NCI-H446 (cell line): ENCODE data around the gene ATL1.

ENCODE experiments used
- DNase-seq, 2 experiments: peaks; one replicate each; lab custom pipeline; 2025; lab: John Stamatoyannopoulos, UW

Gene ATL1

DNA sequence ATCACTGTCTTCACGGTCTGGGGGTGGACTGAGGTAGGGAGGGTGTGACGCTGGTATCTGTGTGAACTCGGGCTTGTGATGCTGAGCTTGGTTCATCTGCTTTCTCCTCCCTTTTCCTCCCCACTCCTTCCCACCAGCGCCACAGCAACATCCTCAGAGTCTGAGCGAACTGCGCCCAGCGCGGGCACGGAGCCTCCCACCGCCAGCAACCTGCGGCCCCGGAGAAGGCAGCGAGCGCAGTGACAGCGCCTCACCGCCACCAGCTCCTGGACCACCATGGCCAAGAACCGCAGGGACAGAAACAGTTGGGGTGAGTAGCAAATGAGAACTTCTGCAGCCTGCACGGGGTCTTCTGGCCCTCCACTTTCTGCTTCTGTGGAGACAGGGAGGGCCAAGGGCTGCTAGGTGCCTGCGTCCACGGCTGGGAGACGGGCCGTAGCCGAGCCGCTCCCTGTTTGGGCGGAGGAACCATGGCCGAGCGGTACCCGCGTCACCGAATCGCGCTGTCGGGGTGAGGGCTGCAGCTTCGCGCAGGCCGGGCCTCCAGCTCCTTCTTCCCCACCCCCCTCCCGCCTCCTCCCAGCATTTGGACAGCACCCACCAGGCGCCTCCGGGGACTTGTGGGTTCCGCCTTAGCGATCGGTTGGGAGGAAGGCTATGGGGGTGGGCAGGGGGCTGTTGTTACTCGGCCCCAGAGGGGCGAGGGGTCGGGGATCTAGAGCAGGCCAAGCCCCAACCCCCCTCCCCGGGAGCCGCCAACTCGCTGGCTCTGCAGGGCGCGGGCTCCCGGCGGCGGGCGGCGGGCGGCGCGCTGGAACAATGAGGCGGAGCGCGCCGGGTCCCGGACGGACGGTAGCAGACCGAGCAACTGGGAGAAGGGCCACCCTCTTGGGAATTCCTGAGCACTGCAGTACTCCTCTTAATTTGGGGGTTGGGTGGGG lies at the start of gene ATL1:
ATL1 (plus strand) TSS at position 156 of the 941 bp plus-strand sequence; CDS start at position 277, 121 bp downstream.
- peak; percentile 70 to 77 for DNase-seq

DNA sequence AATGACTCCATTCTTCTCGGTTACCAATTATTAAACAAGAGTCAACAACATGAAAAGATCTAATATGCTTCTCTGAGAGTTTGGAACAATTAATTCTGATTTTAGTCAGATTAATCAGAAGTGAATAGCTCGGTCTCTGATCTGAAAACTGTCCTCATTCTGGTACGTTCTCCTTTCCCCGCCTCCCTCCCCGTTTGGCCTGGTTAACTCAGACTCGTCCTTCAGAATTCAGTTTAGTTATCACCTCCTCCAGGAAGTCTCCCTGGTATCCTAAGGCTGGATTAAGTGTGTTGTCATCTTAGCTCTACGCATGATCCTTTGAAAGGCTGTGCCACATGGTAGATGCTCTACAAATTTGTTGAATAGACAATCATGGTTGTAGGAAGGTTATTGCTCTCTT lies 49.8 kb upstream of the ATL1 start:
- no peak for DNase-seq

DNA sequence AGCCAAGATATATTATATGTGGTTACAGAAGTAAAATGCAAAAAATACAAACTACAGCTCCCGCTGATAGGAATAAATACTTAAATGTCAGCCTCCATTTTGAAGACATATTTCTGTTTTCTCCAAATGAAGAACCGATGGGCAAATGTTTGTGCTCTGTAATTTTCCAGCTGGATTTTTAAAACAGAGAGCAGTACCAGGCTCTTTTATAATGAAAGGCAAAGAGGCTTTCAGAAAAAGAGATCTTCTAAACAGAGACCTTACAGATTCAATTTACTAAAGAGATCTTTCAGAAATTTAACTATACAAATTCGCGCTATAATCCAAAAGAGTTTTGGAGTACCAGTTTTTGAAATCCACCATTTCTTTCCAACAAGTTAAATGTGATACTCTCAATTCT lies 47.5 kb upstream of the ATL1 start:
- no peak for DNase-seq

- DNase-seq, result no peak
Observed at GRCh38 chr14:50516091-50516490, 43.9 kb upstream of the ATL1 start.

DNA sequence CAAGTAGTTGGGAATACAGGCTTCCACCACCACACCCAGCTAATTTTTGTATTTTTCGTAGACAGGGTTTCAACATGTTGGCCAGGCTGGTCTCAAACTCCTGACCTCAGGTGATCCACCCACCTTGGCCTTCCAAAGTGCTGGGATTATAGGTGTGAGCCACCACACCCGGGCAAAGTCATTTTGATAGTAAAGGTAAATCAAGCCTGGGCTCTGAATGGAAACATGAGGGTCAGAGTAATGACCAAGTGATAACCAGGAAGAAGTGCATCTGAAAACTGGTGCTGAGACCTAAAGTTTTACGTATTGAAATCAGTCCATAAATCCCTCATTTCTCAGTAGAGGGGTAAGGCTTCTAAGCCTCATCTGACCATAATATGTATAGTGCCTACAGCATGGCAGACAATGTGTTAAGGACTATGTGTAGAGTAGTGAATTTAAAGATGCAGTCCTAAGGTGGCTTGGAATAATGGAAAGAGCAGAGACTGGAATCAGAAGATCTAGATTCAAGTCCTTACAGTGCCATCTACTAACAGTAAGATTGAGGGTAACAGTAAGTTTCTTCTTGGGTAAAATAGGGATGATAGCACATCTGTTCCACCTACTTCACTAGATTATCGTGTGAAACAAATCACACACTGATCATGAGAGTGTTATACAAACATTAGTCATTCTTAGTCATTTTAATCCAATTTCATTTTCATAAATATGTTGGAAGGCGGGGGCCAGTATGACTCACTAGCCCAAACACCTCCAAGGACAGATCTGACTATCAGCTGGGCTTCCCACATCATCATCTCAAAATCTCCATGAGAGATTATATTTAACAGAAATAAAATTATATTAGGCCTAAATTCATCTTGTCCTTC lies 38.8 kb upstream of the ATL1 start:
- no peak for DNase-seq

- DNase-seq, result no peak
Observed at GRCh38 chr14:50521912-50522341, 38.0 kb upstream of the ATL1 start.

DNA sequence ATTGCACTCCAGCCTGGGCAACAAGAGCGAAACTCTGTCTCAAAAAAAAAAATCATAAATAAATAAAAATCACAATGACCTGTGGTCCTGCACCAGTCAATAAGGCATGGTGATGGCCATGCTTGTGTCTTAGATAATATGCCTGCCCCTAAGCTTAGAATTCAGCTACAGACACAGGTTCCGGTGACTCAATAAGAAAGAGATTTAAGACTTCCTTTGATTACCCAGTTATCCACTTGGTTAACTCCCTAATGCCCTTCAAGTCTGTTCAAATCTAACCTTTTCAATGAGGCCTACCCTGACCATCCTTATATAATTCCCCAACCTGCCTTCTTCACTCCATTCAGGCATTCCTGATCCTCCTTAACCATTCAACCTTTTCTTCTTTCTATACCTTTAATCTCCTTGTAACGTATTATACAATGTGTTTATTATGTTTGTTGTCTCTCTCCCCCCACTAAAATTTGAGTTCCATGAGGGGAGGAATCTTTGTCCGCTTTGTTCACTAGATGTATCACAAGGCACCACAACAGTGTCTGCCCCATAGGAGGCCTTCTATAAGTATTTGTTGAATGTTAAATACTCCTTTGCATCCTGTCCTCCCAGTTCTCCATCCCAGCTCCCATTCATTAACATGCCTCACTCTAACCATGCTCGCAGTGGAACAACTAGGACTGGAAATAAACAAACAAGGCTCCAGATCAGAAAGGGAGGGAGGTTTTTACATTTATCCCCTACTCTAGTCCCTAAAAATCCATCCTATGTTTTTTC lies 36.5 kb upstream of the ATL1 start:
- DNase-seq, result no peak

DNA sequence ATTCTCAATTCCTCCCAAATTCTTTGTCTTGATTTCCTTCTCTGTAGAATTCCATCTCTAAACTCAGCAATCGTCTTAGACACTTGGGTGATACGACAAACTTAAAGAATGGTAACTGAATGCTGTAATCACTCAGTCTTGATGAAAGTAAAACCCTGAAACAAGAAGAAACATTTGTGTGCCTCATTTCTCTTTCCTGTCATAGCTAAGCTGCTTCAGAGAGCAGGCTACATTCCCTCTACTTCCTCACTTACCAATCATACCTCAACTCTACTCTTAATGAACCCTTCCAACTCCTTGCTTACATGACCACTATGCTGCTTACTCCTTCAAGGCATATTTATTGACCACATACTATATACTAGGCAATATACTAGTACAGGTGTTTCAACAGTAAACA lies 35.9 kb upstream of the ATL1 start:
- DNase-seq, result no peak

GRCh38 chr14:50524731-50525515 lies 35.0 kb upstream of the ATL1 start:
- DNase-seq, result no peak

DNA sequence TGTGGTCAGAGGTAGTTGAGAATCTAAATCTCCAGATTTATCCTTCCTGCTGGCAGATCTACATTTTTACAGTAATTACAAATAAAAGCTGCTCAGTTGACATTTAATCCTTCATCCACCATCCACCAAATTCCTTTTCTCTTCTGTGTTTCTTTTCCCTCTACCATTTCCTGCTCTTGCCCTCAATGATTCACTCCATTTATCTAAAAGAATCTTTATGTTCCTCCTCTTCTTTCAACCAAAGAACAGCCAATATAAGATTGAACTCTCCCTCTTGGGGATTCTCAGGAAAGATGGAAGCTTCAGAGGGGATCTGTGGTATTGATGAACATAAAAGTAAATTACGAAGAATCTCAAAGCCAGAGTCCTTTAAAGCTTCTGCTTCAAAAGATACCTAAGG lies 31.9 kb upstream of the ATL1 start:
- no peak for DNase-seq

- no peak for DNase-seq
Observed at GRCh38 chr14:50529288-50530179, 30.4 kb upstream of the ATL1 start.

DNA sequence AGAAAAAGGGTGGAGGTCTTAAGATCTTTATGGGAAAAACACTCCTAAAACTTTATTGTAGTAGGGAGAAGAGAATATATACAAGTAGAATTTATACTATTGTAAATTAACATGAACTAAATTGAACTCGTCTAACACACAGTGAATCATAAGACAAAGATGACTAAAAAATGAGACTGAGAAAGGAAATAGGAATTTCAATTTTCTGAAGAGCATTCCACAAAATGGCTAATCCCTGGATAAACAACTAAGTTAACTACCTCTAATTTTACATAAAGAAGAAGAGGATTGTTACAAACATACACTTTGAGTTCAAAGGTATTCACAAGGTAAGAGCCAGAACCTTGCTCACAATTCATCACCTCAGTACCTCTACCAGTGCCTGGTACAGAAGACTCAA lies 29.6 kb upstream of the ATL1 start:
- no peak for DNase-seq

DNA sequence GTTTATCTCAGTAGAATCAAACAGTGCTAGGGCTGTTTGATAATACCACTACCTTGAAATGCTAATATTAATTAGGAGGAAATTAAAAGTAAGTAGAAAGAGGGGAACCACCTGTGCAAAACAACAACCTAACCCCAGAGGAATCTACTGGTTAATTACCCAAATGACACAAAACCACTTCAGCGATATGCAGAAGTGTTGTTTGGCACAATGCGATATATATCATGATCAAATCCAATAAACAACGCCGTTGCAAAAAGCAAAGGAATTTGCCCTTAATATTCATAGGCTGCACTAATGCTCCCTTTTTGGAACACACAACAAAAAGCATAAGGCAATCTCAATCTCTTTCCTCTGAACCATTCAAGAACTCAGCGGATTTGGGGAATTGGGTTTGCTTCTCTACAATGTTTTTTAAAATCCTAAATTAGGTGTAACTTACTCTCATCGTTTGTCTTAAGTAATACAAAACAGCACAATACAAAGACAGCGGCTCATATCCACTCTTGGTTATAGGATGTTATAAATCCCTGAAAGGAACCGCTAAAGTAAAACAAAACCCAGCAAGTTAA lies 29.1 kb upstream of the ATL1 start:
- DNase-seq, result no peak

- peak in 1 of 2 experiments; percentile 33 for DNase-seq
Observed at GRCh38 chr14:50531595-50532501, 28.1 kb upstream of the ATL1 start.

- DNase-seq, result peak; percentile 62 to 93
Observed at GRCh38 chr14:50532502-50533240, 27.3 kb upstream of the ATL1 start, which contains the start of gene MAP4K5. MAP4K5 (minus strand) TSS chr14:50532569; CDS start chr14:50532049, 520 bp downstream.

DNA sequence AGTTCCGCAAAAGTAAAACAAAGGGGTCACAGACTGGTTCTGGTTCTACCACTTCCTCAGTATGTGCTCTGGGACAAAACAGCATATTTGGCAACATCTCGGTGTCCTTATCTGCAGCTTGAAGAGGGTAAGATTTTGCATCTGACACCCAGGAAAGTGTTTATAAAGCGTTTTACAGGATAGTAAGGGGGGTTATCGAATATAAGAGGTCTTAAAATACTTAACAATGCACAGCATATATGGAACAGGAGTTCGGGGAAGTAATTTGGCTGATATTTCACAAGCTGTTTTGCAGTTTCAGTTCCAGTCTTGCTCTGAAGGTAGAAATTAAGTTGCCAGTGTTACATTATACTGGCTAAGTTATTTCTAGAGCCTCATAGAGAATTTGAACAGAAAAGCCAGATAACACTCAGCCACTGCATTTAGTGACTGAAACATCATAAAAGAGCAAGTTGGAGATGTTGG lies 26.7 kb upstream of the ATL1 start:
- no peak for DNase-seq

GRCh38 chr14:50533806-50534205 lies 26.1 kb upstream of the ATL1 start:
- DNase-seq, result no peak

DNA sequence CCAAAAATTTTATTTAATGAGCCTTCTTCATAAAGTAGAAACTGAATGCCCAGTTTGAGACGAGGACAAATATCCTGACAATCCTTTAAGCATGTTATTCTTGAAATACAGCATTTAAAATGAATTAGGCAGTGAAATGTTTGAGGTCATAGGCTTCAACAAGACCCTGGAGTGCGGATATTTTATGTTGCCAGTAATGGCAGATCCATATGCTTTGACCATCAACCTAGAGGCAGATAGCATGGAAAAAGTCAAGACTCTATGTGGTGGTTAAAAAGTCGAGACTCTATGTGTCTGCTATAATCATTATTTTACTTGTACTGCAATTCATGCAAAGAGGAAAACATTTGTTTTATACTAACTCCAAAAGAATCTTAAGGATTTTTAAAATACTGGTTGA lies 25.5 kb upstream of the ATL1 start:
- DNase-seq, result no peak
